Fibroblast of the aortic adventitia (primary cell): ENCODE measurements around the gene PPM1H. TPM values are rescaled to one million over a fixed set of nuclear protein-coding genes. Genes with fewer than 3 reads are reported as not detected.
"Not testable (repeated sequence)": the region's sequence is repeated elsewhere in the genome, so short reads cannot be mapped to it uniquely, and the experiment has no call there.

Experiments
- DNase-seq: peaks from one replicate; pipeline ENCODE4 v3.0.0-alpha.2; 2010; ENCODE audit warnings: low read depth
- H3K4me3 ChIP-seq: 2 replicates; pipeline ENCODE4 v1.5.1; 2011; ENCODE audit warnings: low read depth, mild to moderate bottlenecking, control low read depth, low read length, moderate library complexity
- CTCF ChIP-seq: IDR thresholded peaks from 2 replicates; pipeline ENCODE4 v1.5.1; 2011; ENCODE audit warnings: mild to moderate bottlenecking, low read length, control low read depth, inconsistent platforms; ENCODE audit not compliant: insufficient read depth
- total RNA-seq: library from RNA; depleted of rRNA; stranded (reverse); fragments of >200 nt; gene quantifications from 2 replicates; pipeline ENCODE4 v1.2.3, GENCODE V29; 2012; ENCODE audit warnings: low replicate concordance

The PPM1H gene
- total RNA-seq, 1 donor: 1.3 TPM

- peak; percentile 82 for TF ChIP-seq CTCF
- peak overlapping the region; percentile 46 for H3K4me3 ChIP-seq
- peak; percentile 80 for DNase-seq
These were observed 121.7 kb downstream of the PPM1H start for GRCh38 chr12:62813031-62813829.

GRCh38 chr12:62811481-62811880 is 123.5 kb downstream of the PPM1H start:
- not testable (repeated sequence) for DNase-seq, H3K4me3 ChIP-seq

- TF ChIP-seq CTCF: no peak
- H3K4me3 ChIP-seq: no peak overlapping the region
- no peak for DNase-seq
These were observed 126.6 kb downstream of the PPM1H start for GRCh38 chr12:62808166-62808879.

GRCh38 chr12:62806893-62807292 is 128.1 kb downstream of the PPM1H start:
- no peak for DNase-seq
- no peak overlapping the region for H3K4me3 ChIP-seq
- no peak for TF ChIP-seq CTCF

- no peak overlapping the region for H3K4me3 ChIP-seq
- TF ChIP-seq CTCF: no peak
- DNase-seq: no peak
These were observed 128.6 kb downstream of the PPM1H start for GRCh38 chr12:62806244-62806836.

GRCh38 chr12:62805517-62805916 is 129.4 kb downstream of the PPM1H start:
- no peak for TF ChIP-seq CTCF
- H3K4me3 ChIP-seq: no peak overlapping the region
- no peak for DNase-seq

- TF ChIP-seq CTCF: no peak
- no peak overlapping the region for H3K4me3 ChIP-seq
- no peak for DNase-seq
These were observed 131.2 kb downstream of the PPM1H start for GRCh38 chr12:62803756-62804155.
